ENCODE results near the gene PVRIG.
"Not testable (repeated sequence)": the region's sequence is repeated elsewhere in the genome, so short reads cannot be mapped to it uniquely, and the experiment has no call there.

DNA sequence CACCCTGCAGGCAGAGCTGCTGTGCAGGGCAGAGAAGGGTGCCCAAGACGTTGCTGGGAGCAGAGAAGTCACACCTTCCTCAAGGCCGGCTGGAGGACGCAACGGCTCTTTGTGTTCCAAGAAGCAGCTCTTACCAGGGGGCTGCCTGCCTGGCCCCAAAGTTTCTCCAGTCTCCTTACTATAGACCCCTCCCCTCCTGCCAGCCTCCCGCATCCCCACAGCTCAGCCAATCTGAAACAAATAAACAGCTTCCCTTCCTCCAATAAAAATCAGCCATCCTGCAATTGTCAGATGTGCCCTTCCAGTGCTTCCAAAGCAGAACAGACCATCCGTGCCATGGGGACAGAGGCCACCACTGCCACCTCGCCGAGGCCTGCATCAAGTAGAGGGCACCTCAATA, 40.2 kb downstream of the PVRIG start:
- not testable (repeated sequence) for TF ChIP-seq CTCF, POLR2A (IDR thresholded peaks at IDR 0.05)

All from prostate gland (tissue), 2 donors.